HEK293 (cell line): ENCODE data around the gene SNTA1.

Experiments
- CTCF ChIA-PET: fragments of 350-600 bp; formaldehyde crosslinking; extraction: SDS; loops from one replicate; lab custom pipeline; 2021; ENCODE audit warnings: antibody characterized with exemption; lab: Yijun Ruan, JAX
- POLR2A ChIA-PET: fragments of 300-600 bp; formaldehyde crosslinking; extraction: SDS; loops from one replicate; lab custom pipeline; 2020; ENCODE audit warnings: antibody characterized with exemption, inconsistent platforms; lab: Yijun Ruan, JAX
- H3K27ac ChIP-seq: fragments of 200-500 bp; sonication (Bioruptor generic); 2 replicates; pipeline ENCODE4 v1.5.1; 2014; ENCODE audit warnings: low read depth, low read length, control low read depth, inconsistent platforms; ENCODE audit errors: extremely low read depth
- H3K36me3 ChIP-seq, 2 experiments: fragments of 200-500 bp in 1 of 2; sonication (Bioruptor generic) in 1 of 2; 1 replicate in 1 of 2; 2 replicates in 1 of 2; pipeline ENCODE4 v1.5.1; 2014 to 2017; ENCODE audit warnings: inconsistent platforms in 2 of 2, low read length in 2 of 2; ENCODE audit not compliant: control insufficient read depth in 2 of 2, insufficient read depth in 1 of 2
- H3K4me1 ChIP-seq: fragments of 200-500 bp; sonication (Bioruptor generic); 2 replicates; pipeline ENCODE4 v1.5.1; 2014; ENCODE audit warnings: mild to moderate bottlenecking, low read length, inconsistent platforms; ENCODE audit not compliant: control insufficient read depth, insufficient read depth
- H3K4me3 ChIP-seq: 2 replicates; pipeline ENCODE4 v1.5.1; 2011; ENCODE audit warnings: low read depth, mild to moderate bottlenecking, control low read depth, low read length, moderate library complexity
- H3K9me3 ChIP-seq: fragments of 200-500 bp; sonication (Bioruptor generic); 2 replicates; pipeline ENCODE4 v1.5.1; 2014; ENCODE audit warnings: low read depth, low read length, inconsistent platforms; ENCODE audit not compliant: control insufficient read depth, insufficient read depth
- BCL11B ChIP-seq: fragments of 450-650 bp; formaldehyde crosslinking; IDR thresholded peaks from 2 replicates; pipeline ENCODE4 v1.5.1; 2016; ENCODE audit warnings: low read depth, missing biosample characterization, missing genetic modification characterization
- GLIS1 ChIP-seq: fragments of 450-650 bp; formaldehyde crosslinking; IDR thresholded peaks from 2 replicates; pipeline ENCODE4 v1.5.1; 2016; ENCODE audit warnings: missing biosample characterization, missing genetic modification characterization
- SCRT2 ChIP-seq: fragments of 450-650 bp; formaldehyde crosslinking; IDR thresholded peaks from 2 replicates; pipeline ENCODE4 v1.5.1; 2016; ENCODE audit warnings: missing biosample characterization, missing genetic modification characterization
- ZNF132 ChIP-seq: fragments of 450-650 bp; formaldehyde crosslinking; IDR thresholded peaks from 2 replicates; pipeline ENCODE4 v1.5.1; 2017; ENCODE audit warnings: missing biosample characterization, missing genetic modification characterization, borderline replicate concordance
- ZNF239 ChIP-seq: fragments of 450-650 bp; formaldehyde crosslinking; IDR thresholded peaks from 2 replicates; pipeline ENCODE4 v1.5.1; 2016; ENCODE audit warnings: missing biosample characterization, missing genetic modification characterization
- ZNF354C ChIP-seq: fragments of 450-650 bp; formaldehyde crosslinking; IDR thresholded peaks from 2 replicates; pipeline ENCODE4 v1.5.1; 2016; ENCODE audit warnings: missing biosample characterization, missing genetic modification characterization, low read depth, borderline replicate concordance
- ZNF600 ChIP-seq: fragments of 450-650 bp; formaldehyde crosslinking; IDR thresholded peaks from 2 replicates; pipeline ENCODE4 v1.5.1; 2016; ENCODE audit warnings: missing biosample characterization, missing genetic modification characterization
- ZNF621 ChIP-seq: fragments of 450-650 bp; formaldehyde crosslinking; IDR thresholded peaks from 2 replicates; pipeline ENCODE4 v1.5.1; 2017; ENCODE audit warnings: missing biosample characterization, missing genetic modification characterization
- ZNF654 ChIP-seq: fragments of 450-650 bp; formaldehyde crosslinking; IDR thresholded peaks from 2 replicates; pipeline ENCODE4 v1.5.1; 2016; ENCODE audit warnings: low read depth, missing biosample characterization, missing genetic modification characterization
- ZNF658 ChIP-seq: fragments of 450-650 bp; formaldehyde crosslinking; IDR thresholded peaks from 2 replicates; pipeline ENCODE4; 2016; ENCODE audit warnings: missing biosample characterization, missing genetic modification characterization
- ZNF830 ChIP-seq: fragments of 450-650 bp; IDR thresholded peaks from 2 replicates; pipeline ENCODE4 v1.5.0; 2018; ENCODE audit warnings: missing biosample characterization, missing genetic modification characterization, low read depth, mild to moderate bottlenecking, moderate library complexity
- TF ChIP-seq, protein P1 (sequence below): fragments of 450-650 bp; formaldehyde crosslinking; IDR thresholded peaks from 2 replicates; pipeline ENCODE4 v1.5.1; 2016; ENCODE audit warnings: missing biosample characterization, missing genetic modification characterization, low read depth
- TF ChIP-seq, protein P2 (sequence below): fragments of 450-650 bp; formaldehyde crosslinking; IDR thresholded peaks from 2 replicates; pipeline ENCODE4; 2016; ENCODE audit warnings: missing biosample characterization, missing genetic modification characterization
- TF ChIP-seq, protein P3 (sequence below): fragments of 450-650 bp; formaldehyde crosslinking; IDR thresholded peaks from 2 replicates; pipeline ENCODE4 v1.5.1; 2016; ENCODE audit warnings: missing biosample characterization, missing genetic modification characterization
- TF ChIP-seq, protein P4 (sequence below): fragments of 450-650 bp; formaldehyde crosslinking; IDR thresholded peaks from 2 replicates; pipeline ENCODE4 v1.5.1; 2016; ENCODE audit warnings: missing biosample characterization, missing genetic modification characterization
- TF ChIP-seq, protein P5 (sequence below): fragments of 450-650 bp; formaldehyde crosslinking; IDR thresholded peaks from 2 replicates; pipeline ENCODE4 v1.5.1; 2016; ENCODE audit warnings: missing biosample characterization, missing genetic modification characterization

SNTA1 gene

DNA sequence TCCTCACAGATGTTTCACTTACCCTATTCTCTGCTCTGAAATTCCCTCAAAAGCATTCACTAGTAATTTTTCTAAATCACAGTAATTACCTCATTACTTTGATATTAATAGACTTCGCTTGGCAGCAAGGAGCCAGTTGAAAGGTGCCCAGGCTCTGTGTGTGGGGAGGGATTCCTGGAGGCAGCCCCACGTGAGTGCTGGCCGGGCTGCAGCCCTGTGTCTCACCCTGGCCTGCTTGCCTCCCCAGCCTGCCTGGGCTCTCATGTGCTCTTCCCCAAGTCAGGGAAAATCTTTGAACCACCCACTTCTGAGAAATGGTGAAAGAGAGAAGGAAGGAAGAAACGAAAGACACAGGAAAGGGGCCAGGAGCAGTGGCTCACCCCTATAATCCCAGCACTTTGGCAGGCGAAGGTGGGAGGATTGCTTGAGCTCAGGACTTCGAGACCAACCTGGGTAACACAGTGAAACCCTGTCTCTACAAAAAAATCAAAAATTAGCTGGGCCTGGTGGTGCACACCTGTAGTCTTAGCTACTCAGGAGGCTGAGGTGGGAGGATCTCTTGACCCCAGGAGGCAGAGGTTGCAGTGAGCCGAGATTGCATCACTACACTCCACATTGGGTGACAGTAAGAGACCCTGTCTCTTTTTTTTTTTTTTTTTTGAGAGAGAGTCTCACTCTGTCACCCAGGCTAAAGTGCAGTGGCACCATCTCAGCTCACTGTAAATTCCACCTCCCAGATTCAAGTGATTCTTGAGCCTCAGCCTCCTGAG, 20.0 kb upstream of the SNTA1 start (continued):
- TF ChIP-seq, protein P1, sequence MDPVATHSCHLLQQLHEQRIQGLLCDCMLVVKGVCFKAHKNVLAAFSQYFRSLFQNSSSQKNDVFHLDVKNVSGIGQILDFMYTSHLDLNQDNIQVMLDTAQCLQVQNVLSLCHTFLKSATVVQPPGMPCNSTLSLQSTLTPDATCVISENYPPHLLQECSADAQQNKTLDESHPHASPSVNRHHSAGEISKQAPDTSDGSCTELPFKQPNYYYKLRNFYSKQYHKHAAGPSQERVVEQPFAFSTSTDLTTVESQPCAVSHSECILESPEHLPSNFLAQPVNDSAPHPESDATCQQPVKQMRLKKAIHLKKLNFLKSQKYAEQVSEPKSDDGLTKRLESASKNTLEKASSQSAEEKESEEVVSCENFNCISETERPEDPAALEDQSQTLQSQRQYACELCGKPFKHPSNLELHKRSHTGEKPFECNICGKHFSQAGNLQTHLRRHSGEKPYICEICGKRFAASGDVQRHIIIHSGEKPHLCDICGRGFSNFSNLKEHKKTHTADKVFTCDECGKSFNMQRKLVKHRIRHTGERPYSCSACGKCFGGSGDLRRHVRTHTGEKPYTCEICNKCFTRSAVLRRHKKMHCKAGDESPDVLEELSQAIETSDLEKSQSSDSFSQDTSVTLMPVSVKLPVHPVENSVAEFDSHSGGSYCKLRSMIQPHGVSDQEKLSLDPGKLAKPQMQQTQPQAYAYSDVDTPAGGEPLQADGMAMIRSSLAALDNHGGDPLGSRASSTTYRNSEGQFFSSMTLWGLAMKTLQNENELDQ (tag by site-specific recombination): no peak
- TF ChIP-seq SCRT2: no peak
- TF ChIP-seq, protein P2, sequence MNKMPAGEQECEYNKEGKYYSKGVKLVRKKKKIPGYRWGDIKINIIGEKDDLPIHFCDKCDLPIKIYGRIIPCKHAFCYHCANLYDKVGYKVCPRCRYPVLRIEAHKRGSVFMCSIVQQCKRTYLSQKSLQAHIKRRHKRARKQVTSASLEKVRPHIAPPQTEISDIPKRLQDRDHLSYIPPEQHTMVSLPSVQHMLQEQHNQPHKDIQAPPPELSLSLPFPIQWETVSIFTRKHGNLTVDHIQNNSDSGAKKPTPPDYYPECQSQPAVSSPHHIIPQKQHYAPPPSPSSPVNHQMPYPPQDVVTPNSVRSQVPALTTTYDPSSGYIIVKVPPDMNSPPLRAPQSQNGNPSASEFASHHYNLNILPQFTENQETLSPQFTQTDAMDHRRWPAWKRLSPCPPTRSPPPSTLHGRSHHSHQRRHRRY (tag by site-specific recombination): no peak

DNA sequence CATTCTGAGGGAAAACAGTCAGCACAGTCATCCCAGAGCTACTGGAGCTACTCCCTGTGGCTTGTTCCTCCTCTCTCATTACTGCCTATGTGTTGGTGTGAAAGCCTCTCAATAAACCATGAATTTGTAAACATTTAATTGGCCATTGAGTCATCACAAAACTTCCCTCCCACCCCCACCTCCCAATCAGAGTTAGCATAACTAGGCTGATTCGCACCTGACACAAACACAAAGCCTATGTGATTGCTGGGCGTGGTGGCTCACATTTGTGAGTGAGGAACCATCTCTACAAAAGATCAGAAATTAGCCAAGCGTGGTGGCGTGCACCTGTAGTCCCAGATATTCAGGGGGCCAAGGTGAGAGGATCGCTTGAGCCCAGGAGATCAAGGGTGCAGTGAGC, 17.1 kb upstream of the SNTA1 start:
- POLR2A ChIA-PET: interaction anchor here (0.6 kb wide), 1 partner anchor 16 kb away, joined by 3 read pairs; no protein-coding TSS in a partner anchor
- Histone ChIP-seq H3K4me1 (no peaks in the 10 kb centered on the region), H3K27ac (no peak overlapping the region), H3K9me3 (no peaks in the 10 kb centered on the region), H3K36me3 (no peaks in the 10 kb centered on the region), H3K4me3 (no peak overlapping the region)
- CTCF ChIA-PET: interaction anchor here (0.7 to 0.9 kb wide), 3 partner anchors 188 to 191 kb away, joined by 3 read pairs; no protein-coding TSS in a partner anchor
- TF ChIP-seq ZNF239 (no peak), BCL11B (tag by site-specific recombination) (no peak), ZNF830 (tag by site-specific recombination) (no peak), ZNF658 (no peak)
- TF ChIP-seq, protein P3, sequence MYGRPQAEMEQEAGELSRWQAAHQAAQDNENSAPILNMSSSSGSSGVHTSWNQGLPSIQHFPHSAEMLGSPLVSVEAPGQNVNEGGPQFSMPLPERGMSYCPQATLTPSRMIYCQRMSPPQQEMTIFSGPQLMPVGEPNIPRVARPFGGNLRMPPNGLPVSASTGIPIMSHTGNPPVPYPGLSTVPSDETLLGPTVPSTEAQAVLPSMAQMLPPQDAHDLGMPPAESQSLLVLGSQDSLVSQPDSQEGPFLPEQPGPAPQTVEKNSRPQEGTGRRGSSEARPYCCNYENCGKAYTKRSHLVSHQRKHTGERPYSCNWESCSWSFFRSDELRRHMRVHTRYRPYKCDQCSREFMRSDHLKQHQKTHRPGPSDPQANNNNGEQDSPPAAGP (tag by site-specific recombination): no peak
- TF ChIP-seq, protein P4, sequence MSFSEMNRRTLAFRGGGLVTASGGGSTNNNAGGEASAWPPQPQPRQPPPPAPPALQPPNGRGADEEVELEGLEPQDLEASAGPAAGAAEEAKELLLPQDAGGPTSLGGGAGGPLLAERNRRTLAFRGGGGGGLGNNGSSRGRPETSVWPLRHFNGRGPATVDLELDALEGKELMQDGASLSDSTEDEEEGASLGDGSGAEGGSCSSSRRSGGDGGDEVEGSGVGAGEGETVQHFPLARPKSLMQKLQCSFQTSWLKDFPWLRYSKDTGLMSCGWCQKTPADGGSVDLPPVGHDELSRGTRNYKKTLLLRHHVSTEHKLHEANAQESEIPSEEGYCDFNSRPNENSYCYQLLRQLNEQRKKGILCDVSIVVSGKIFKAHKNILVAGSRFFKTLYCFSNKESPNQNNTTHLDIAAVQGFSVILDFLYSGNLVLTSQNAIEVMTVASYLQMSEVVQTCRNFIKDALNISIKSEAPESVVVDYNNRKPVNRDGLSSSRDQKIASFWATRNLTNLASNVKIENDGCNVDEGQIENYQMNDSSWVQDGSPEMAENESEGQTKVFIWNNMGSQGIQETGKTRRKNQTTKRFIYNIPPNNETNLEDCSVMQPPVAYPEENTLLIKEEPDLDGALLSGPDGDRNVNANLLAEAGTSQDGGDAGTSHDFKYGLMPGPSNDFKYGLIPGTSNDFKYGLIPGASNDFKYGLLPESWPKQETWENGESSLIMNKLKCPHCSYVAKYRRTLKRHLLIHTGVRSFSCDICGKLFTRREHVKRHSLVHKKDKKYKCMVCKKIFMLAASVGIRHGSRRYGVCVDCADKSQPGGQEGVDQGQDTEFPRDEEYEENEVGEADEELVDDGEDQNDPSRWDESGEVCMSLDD (tag by site-specific recombination): no peak

DNA sequence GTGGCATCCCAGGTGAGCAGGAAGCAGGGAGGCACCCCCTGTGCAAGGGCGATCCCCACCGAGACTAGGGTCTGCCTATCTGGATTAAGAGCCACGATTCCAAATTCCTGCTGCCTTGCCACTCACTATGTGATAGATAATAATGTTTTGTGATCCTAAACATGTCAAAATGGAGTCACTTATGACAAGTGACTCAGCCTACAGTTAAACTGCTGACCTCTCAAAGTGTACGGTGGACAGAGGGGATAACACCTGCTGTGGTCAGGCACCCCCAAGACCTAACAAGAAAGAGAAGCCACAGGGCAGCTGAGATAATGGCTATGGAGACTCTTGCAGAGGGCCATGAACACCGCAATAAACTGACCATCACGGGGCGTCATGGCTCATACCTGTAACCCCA, 16.0 kb upstream of the SNTA1 start:
- POLR2A ChIA-PET: no interaction called here
- CTCF ChIA-PET: interaction anchor here (0.7 kb wide), 1 partner anchor 194 kb away, joined by 3 read pairs; no protein-coding TSS in a partner anchor
- Histone ChIP-seq H3K4me3 (no peak overlapping the region), H3K27ac (no peak overlapping the region), H3K36me3 (no peaks in the 10 kb centered on the region), H3K4me1 (no peaks in the 10 kb centered on the region), H3K9me3 (no peaks in the 10 kb centered on the region)
- no peak for TF ChIP-seq ZNF354C (tag by site-specific recombination)
- TF ChIP-seq, protein P5, sequence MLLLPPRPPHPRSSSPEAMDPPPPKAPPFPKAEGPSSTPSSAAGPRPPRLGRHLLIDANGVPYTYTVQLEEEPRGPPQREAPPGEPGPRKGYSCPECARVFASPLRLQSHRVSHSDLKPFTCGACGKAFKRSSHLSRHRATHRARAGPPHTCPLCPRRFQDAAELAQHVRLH (tag by site-specific recombination): no peak
- TF ChIP-seq GLIS1: no peak
- no peak for TF ChIP-seq ZNF600 (tag by site-specific recombination)
- TF ChIP-seq, protein P3 (tag by site-specific recombination): no peak
- TF ChIP-seq ZNF621 (tag by site-specific recombination): no peak
- TF ChIP-seq ZNF132 (tag by site-specific recombination): no peak
- no peak for TF ChIP-seq ZNF654
